Right renal cortex interstitium (tissue), 3 donors: ENCODE measurements around the gene IL17REL. TPM values are rescaled to one million over a fixed set of nuclear protein-coding genes. Genes with fewer than 3 reads are reported as not detected.

Experiments
- DNase-seq, 3 donors: peaks; one replicate each; pipeline ENCODE4 v3.0.0-alpha.2; 2013; ENCODE audit warnings: low read depth in 3 of 3, low spot score in 2 of 3
- polyA plus RNA-seq, 3 donors: library from polyadenylated mRNA; unstranded; fragments of 120-200 nt; gene quantifications; one replicate each; pipeline ENCODE4 v1.2.1, GENCODE V29; 2013; ENCODE audit not compliant: insufficient read length in 3 of 3

Gene IL17REL
- polyA plus RNA-seq, 3 donors: 0.03 TPM; not detected in 2

- no peak for DNase-seq
Observed at GRCh38 chr22:50027639-50028537, 15.3 kb upstream of the IL17REL start.

GRCh38 chr22:50025993-50026392 lies 13.4 kb upstream of the IL17REL start:
- no peak for DNase-seq

GRCh38 chr22:50022171-50022819 lies 9.7 kb upstream of the IL17REL start:
- DNase-seq: no peak

- DNase-seq: no peak
Observed at GRCh38 chr22:50020606-50021005, 8.0 kb upstream of the IL17REL start.

GRCh38 chr22:50019316-50019715 lies 6.8 kb upstream of the IL17REL start:
- no peak for DNase-seq

- no peak for DNase-seq
Observed at GRCh38 chr22:50018608-50019285, 6.2 kb upstream of the IL17REL start.

- DNase-seq: no peak
Observed at GRCh38 chr22:50017701-50018224, 5.2 kb upstream of the IL17REL start.

GRCh38 chr22:50016988-50017700 lies 4.6 kb upstream of the IL17REL start:
- DNase-seq: no peak

- no peak for DNase-seq
Observed at GRCh38 chr22:50016308-50016987, 3.9 kb upstream of the IL17REL start.

GRCh38 chr22:50015451-50016307 lies 3.1 kb upstream of the IL17REL start:
- no peak for DNase-seq

- no peak for DNase-seq
Observed at GRCh38 chr22:50014655-50015401, 2.3 kb upstream of the IL17REL start.

- no peak for DNase-seq
Observed at GRCh38 chr22:50014053-50014501, 1.5 kb upstream of the IL17REL start.

- DNase-seq: no peak
Observed at GRCh38 chr22:50011447-50012210, 936 bp downstream of the IL17REL start.

- no peak for DNase-seq
Observed at GRCh38 chr22:50010676-50011446, 1.7 kb downstream of the IL17REL start.

- no peak for DNase-seq
Observed at GRCh38 chr22:50009765-50010675, 2.5 kb downstream of the IL17REL start.

- DNase-seq: no peak
Observed at GRCh38 chr22:50009251-50009650, 3.3 kb downstream of the IL17REL start.
